Right atrium auricular region (tissue), 2 donors: ENCODE data around the gene GGA2. TPM values are rescaled to one million over a fixed set of nuclear protein-coding genes. Genes with fewer than 3 reads are reported as not detected.

ENCODE experiments used
- DNase-seq: peaks from one replicate; pipeline ENCODE4 v3.0.0-alpha.2; 2019; ENCODE audit warnings: low spot score
- H3K27ac ChIP-seq, 2 donors: fragments of 200-600 bp; sonication (generic); 1 replicate in 1 of 2; 2 replicates in 1 of 2; pipeline ENCODE4 v1.5.1; 2016 to 2019
- H3K27me3 ChIP-seq, 2 donors: fragments of 200-600 bp; sonication (generic); one replicate each; pipeline versions ENCODE4 v1.5.1 to v1.6.0; 2017 to 2019
- H3K36me3 ChIP-seq: fragments of 200-600 bp; sonication (generic); one replicate; pipeline ENCODE4 v1.5.1; 2016
- H3K4me1 ChIP-seq, 2 donors: fragments of 200-600 bp; sonication (generic); one replicate each; pipeline versions ENCODE4 v1.5.1 to v1.6.0; 2017 to 2019
- H3K4me3 ChIP-seq, 2 donors: fragments of 200-600 bp; sonication (generic); 1 replicate in 1 of 2; 2 replicates in 1 of 2; pipeline ENCODE4 v1.5.1; 2017 to 2019; ENCODE audit warnings: mild to moderate bottlenecking in 1 of 2, moderate library complexity in 1 of 2
- H3K9me3 ChIP-seq, 2 donors: fragments of 200-600 bp; sonication (generic); one replicate each; pipeline ENCODE4 v1.5.1; 2019
- total RNA-seq, 2 donors: library from RNA; depleted of rRNA; stranded (reverse); fragments of >200 nt; gene quantifications; one replicate each; pipeline ENCODE4 v1.1.0, GENCODE V29; 2016
- TF ChIP-seq, protein P1 (sequence below), 2 donors: fragments of 200-600 bp; sonication (generic); IDR thresholded peaks; one replicate each; pipeline ENCODE4 v1.5.1; 2019; ENCODE audit warnings: antibody characterized with exemption in 2 of 2

The GGA2 gene
- total RNA-seq, 2 donors from 2014 or later, result 25.0 to 59.3 TPM

- DNase-seq, result no peak
- H3K9me3 ChIP-seq, result no peaks in the 10 kb centered on the region
- no peaks in the 10 kb centered on the region for H3K4me1 ChIP-seq
- TF ChIP-seq, protein P1, sequence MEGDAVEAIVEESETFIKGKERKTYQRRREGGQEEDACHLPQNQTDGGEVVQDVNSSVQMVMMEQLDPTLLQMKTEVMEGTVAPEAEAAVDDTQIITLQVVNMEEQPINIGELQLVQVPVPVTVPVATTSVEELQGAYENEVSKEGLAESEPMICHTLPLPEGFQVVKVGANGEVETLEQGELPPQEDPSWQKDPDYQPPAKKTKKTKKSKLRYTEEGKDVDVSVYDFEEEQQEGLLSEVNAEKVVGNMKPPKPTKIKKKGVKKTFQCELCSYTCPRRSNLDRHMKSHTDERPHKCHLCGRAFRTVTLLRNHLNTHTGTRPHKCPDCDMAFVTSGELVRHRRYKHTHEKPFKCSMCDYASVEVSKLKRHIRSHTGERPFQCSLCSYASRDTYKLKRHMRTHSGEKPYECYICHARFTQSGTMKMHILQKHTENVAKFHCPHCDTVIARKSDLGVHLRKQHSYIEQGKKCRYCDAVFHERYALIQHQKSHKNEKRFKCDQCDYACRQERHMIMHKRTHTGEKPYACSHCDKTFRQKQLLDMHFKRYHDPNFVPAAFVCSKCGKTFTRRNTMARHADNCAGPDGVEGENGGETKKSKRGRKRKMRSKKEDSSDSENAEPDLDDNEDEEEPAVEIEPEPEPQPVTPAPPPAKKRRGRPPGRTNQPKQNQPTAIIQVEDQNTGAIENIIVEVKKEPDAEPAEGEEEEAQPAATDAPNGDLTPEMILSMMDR (IDR thresholded peaks at IDR 0.05), result no peak
- no peak overlapping the region for H3K4me3 ChIP-seq
- peaks cover 46% of the 10 kb centered on the region for H3K36me3 ChIP-seq
- H3K27me3 ChIP-seq, result no peaks in the 10 kb centered on the region
- no peak overlapping the region for H3K27ac ChIP-seq
Observed at GRCh38 chr16:23521037-23521743, 10.9 kb upstream of the GGA2 start.

DNA sequence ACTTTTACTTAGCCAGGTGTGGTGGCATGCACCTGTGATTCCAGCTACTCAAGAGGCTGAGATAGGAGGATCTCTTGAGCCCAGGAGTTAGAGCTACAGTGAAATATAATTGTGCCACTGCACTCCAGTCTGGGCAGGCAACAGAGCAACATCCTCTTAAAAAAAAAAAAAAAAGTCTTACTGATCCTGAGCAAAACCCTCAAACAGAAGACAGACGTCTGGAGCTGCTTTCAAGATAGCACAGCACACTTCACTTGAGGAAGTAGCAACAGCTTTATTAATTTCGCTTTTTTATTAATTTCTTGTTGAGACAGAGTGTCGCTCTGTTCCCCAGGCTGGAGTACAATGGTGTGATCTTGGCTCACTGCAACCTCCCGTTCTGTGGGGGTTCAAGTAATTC, 10.2 kb upstream of the GGA2 start:
- DNase-seq, result no peak
- Histone ChIP-seq H3K9me3 (no peaks in the 10 kb centered on the region), H3K27ac (no peak overlapping the region), H3K27me3 (no peaks in the 10 kb centered on the region), H3K4me3 (no peak overlapping the region), H3K4me1 (no peaks in the 10 kb centered on the region), H3K36me3 (peaks cover 46% of the 10 kb centered on the region)
- TF ChIP-seq, protein P1 (IDR thresholded peaks at IDR 0.05), result no peak

DNA sequence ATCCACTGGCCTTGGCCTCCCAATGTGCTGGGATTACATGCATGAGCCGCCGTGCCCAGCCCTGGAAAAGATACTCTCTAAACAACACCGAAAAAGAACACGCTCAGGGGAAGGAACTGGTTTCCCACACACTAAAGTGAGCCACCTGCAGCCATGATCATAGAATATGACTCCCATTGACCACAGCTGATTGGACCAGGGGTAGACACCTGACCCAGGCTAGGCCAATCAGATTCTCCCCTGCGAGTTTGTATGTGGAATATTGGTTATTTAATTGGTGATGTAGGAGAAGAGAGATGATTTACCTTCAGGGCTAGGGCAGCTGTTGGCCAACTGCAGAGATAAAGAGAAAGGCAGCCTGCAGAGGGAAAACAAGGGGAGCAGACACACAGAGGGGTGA, 9.0 kb upstream of the GGA2 start:
- DNase-seq, result no peak
- Histone ChIP-seq H3K9me3 (no peaks in the 10 kb centered on the region), H3K36me3 (peaks cover 34% of the 10 kb centered on the region), H3K4me1 (no peaks in the 10 kb centered on the region), H3K27me3 (no peaks in the 10 kb centered on the region), H3K27ac (no peak overlapping the region), H3K4me3 (no peak overlapping the region)
- TF ChIP-seq, protein P1 (IDR thresholded peaks at IDR 0.05), result no peak

- DNase-seq, result no peak
- H3K4me1 ChIP-seq, result no peaks in the 10 kb centered on the region
- H3K9me3 ChIP-seq, result no peaks in the 10 kb centered on the region
- no peak overlapping the region for H3K4me3 ChIP-seq
- peaks cover 26% of the 10 kb centered on the region for H3K36me3 ChIP-seq
- TF ChIP-seq, protein P1 (IDR thresholded peaks at IDR 0.05), result no peak
- H3K27ac ChIP-seq, result no peak overlapping the region
- H3K27me3 ChIP-seq, result no peaks in the 10 kb centered on the region
Observed at GRCh38 chr16:23518435-23518891, 8.2 kb upstream of the GGA2 start.

DNA sequence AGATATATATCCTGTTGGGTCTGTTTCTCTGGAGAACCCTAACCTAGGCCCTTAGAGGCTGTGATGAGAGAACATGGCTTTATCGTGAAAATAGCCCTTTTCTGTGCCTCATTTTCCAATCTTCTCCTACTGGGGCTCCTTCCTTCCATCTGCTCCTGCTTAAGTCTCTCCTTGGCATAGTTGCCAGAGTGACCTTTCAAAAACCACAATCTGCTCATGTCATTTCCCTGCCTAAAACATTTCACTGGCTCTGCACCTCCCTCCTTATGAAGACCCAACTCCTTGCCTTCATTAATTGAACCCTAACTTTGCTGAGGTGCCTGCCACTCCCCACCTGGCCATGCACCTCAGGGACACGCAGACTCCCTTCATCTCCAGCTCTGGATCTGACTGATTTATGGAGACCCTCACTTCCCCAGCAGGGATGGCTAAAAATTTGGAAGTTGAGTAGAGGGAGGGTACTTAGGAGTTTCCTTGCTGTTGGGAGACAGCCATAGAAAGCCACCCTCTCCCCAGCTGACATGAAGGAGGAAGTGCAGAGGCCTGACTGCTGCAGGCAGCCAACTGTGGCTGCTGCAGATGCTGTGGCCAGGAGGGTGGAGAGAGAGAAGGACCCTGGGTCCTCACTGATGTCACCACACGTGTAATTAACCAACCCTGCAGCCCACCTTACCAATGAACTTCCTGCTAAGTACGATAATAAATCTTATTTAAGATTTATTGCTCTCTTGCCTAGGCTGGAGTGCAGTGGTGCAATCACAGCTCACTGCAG, 6.3 kb upstream of the GGA2 start:
- H3K27ac ChIP-seq, result no peak overlapping the region
- peaks cover 9% of the 10 kb centered on the region for H3K36me3 ChIP-seq
- TF ChIP-seq, protein P1 (IDR thresholded peaks at IDR 0.05), result no peak
- H3K4me3 ChIP-seq, result no peak overlapping the region
- no peaks in the 10 kb centered on the region for H3K27me3 ChIP-seq
- H3K4me1 ChIP-seq, result no peaks in the 10 kb centered on the region
- DNase-seq, result no peak
- H3K9me3 ChIP-seq, result no peaks in the 10 kb centered on the region
